Measurements from ENCODE around the gene THYN1. TPM values are rescaled to one million over a fixed set of nuclear protein-coding genes. Genes with fewer than 3 reads are reported as not detected.
"Not testable (repeated sequence)": the region's sequence is repeated elsewhere in the genome, so short reads cannot be mapped to it uniquely, and the experiment has no call there.

The THYN1 gene
- total RNA-seq: 10 to 100 TPM; 45.7 to 97.0 (median 70.3) TPM

GRCh38 chr11:134253188-134253993, at the start of gene THYN1, which contains the start of gene ACAD8:
THYN1 (minus strand) TSS chr11:134253352; CDS start chr11:134252882, 470 bp downstream.
ACAD8 (plus strand) TSS chr11:134253568; CDS start chr11:134253601, 33 bp downstream.
- peak; percentile 97 to 99 (median 99) for ATAC-seq (replicated peaks in 6 of 8)
- H3K27ac ChIP-seq: peak within 1 kb of the TSS in 1 of 2 donors; percentile 40
- in situ Hi-C loops (cut with MboI; ENCODE audit: low pct_unique_long_range_greater_than_20kb in 2 of 9, low sequenced_read_pairs in 9 of 9, unreplicated experiment in 9 of 9): no loop called here
- H3K4me1 ChIP-seq (replicated peaks in 1 of 2): peaks cover 7 to 17% of the 10 kb centered on the region in 2 donors
- 0% methylated on average over 4 to 6 of the region's 70 CpGs; no CpG with 5 or more reads in 6 of the 10 experiments for whole genome bisulfite sequencing, 10 experiments
- H3K4me3 ChIP-seq: peak within 1 kb of the TSS; percentile 70 to 91 (median 83)

- Histone ChIP-seq H3K4me1 (replicated peaks in 1 of 2) (peaks cover 7 to 11% of the 10 kb centered on the region in 2 donors), H3K27ac (no peak overlapping the region), H3K4me3 (no peak overlapping the region)
- ATAC-seq (replicated peaks in 6 of 8): no peak
- in situ Hi-C loops (cut with MboI; ENCODE audit: low pct_unique_long_range_greater_than_20kb in 2 of 9, low sequenced_read_pairs in 9 of 9, unreplicated experiment in 9 of 9): no loop called here
- 35 to 93% (median 82%) methylated on average over 2 to 9 of the region's 9 CpGs for WGBS, 10 experiments
Observed at GRCh38 chr11:134294664-134295063, 41.5 kb upstream of the THYN1 start.

- in situ Hi-C loops (cut with MboI; ENCODE audit: low pct_unique_long_range_greater_than_20kb in 2 of 9, low sequenced_read_pairs in 9 of 9, unreplicated experiment in 9 of 9): no loop called here
Observed at GRCh38 chr11:134293119-134294113, 40.3 kb upstream of the THYN1 start.

GRCh38 chr11:134292661-134293060, 39.5 kb upstream of the THYN1 start:
- H3K4me3 ChIP-seq: no peak overlapping the region
- in situ Hi-C loops (cut with MboI; ENCODE audit: low pct_unique_long_range_greater_than_20kb in 2 of 9, low sequenced_read_pairs in 9 of 9, unreplicated experiment in 9 of 9): no loop called here
- WGBS, 10 experiments: 35 to 90% (median 82%) methylated on average over 2 to 5 of the region's 15 CpGs; no CpG with 5 or more reads in 7 of the 10 experiments
- ATAC-seq (replicated peaks in 6 of 8): no peak
- no peak overlapping the region for H3K27ac ChIP-seq
- H3K4me1 ChIP-seq (replicated peaks in 1 of 2): peaks cover 12 to 16% of the 10 kb centered on the region in 2 donors

More at GRCh38 chr11:134293119-134294113, 40.3 kb upstream of the THYN1 start:
- ATAC-seq (replicated peaks in 6 of 8): no peak
- Histone ChIP-seq H3K4me1 (replicated peaks in 1 of 2) (peaks cover 12 to 16% of the 10 kb centered on the region in 2 donors), H3K27ac (no peak overlapping the region), H3K4me3 (no peak overlapping the region)
- WGBS, 10 experiments: 0 to 100% (median 49%) methylated on average over 1 to 10 of the region's 20 CpGs; no CpG with 5 or more reads in 3 of the 10 experiments

- in situ Hi-C loops (cut with MboI; ENCODE audit: low pct_unique_long_range_greater_than_20kb in 2 of 9, low sequenced_read_pairs in 9 of 9, unreplicated experiment in 9 of 9): no loop called here
- no peak for ATAC-seq (replicated peaks in 6 of 8)
- H3K4me1 ChIP-seq (replicated peaks in 1 of 2): peaks cover 12 to 16% of the 10 kb centered on the region in 2 donors
- no peak overlapping the region for H3K27ac ChIP-seq
- H3K4me3 ChIP-seq: no peak overlapping the region
- 0 to 100% (median 77%) methylated on average over 2 to 5 of the region's 6 CpGs; no CpG with 5 or more reads in 2 of the 10 experiments for WGBS, 10 experiments
Observed at GRCh38 chr11:134291196-134291595, 38.0 kb upstream of the THYN1 start.

GRCh38 chr11:134290646-134291045, 37.5 kb upstream of the THYN1 start:
- H3K27ac ChIP-seq: no peak overlapping the region
- ATAC-seq (replicated peaks in 6 of 8): no peak
- in situ Hi-C loops (cut with MboI; ENCODE audit: low pct_unique_long_range_greater_than_20kb in 2 of 9, low sequenced_read_pairs in 9 of 9, unreplicated experiment in 9 of 9): no loop called here
- WGBS, 10 experiments: 3 to 100% (median 71%) methylated on average over 1 to 5 of the region's 7 CpGs; no CpG with 5 or more reads in 2 of the 10 experiments
- H3K4me1 ChIP-seq (replicated peaks in 1 of 2): peaks cover 12 to 16% of the 10 kb centered on the region in 2 donors
- no peak overlapping the region for H3K4me3 ChIP-seq

- ATAC-seq (replicated peaks in 6 of 8): peak; percentile 63 to 99 (median 97)
- Histone ChIP-seq H3K4me3 (no peak overlapping the region), H3K27ac (no peak overlapping the region), H3K4me1 (replicated peaks in 1 of 2) (peaks cover 12 to 16% of the 10 kb centered on the region in 2 donors)
- in situ Hi-C loops (cut with MboI; ENCODE audit: low pct_unique_long_range_greater_than_20kb in 2 of 9, low sequenced_read_pairs in 9 of 9, unreplicated experiment in 9 of 9): no loop called here
- 0 to 17% (median 9%) methylated on average over 1 to 4 of the region's 12 CpGs; no CpG with 5 or more reads in 7 of the 10 experiments for WGBS, 10 experiments
Observed at GRCh38 chr11:134289789-134290188, 36.6 kb upstream of the THYN1 start.

GRCh38 chr11:134289167-134289566, 36.0 kb upstream of the THYN1 start:
- no peak for ATAC-seq (replicated peaks in 6 of 8)
- in situ Hi-C loops (cut with MboI; ENCODE audit: low pct_unique_long_range_greater_than_20kb in 2 of 9, low sequenced_read_pairs in 9 of 9, unreplicated experiment in 9 of 9): no loop called here
- H3K4me1 ChIP-seq (replicated peaks in 1 of 2): peaks cover 12 to 16% of the 10 kb centered on the region in 2 donors
- WGBS, 10 experiments: 66 to 100% (median 79%) methylated on average over 1 to 4 of the region's 4 CpGs; no CpG with 5 or more reads in 4 of the 10 experiments
- no peak overlapping the region for H3K4me3 ChIP-seq
- no peak overlapping the region for H3K27ac ChIP-seq

- no peak overlapping the region for H3K27ac ChIP-seq
- 70 to 100% (median 84%) methylated on average over 1 to 9 of the region's 13 CpGs; no CpG with 5 or more reads in 2 of the 10 experiments for WGBS, 10 experiments
- in situ Hi-C loops (cut with MboI; ENCODE audit: low pct_unique_long_range_greater_than_20kb in 2 of 9, low sequenced_read_pairs in 9 of 9, unreplicated experiment in 9 of 9): no loop called here
- ATAC-seq (replicated peaks in 6 of 8): no peak
- H3K4me3 ChIP-seq: no peak overlapping the region
- H3K4me1 ChIP-seq (replicated peaks in 1 of 2): peaks cover 12 to 16% of the 10 kb centered on the region in 2 donors
Observed at GRCh38 chr11:134288486-134288885, 35.3 kb upstream of the THYN1 start.

- 39 to 100% (median 67%) methylated on average over 2 to 8 of the region's 12 CpGs; no CpG with 5 or more reads in 2 of the 10 experiments for WGBS, 10 experiments
Observed at GRCh38 chr11:134287561-134287960, 34.4 kb upstream of the THYN1 start.

GRCh38 chr11:134284349-134284748, 31.2 kb upstream of the THYN1 start:
- WGBS, 10 experiments: 40 to 100% (median 79%) methylated on average over 1 to 5 of the region's 5 CpGs

More at GRCh38 chr11:134287561-134287960, 34.4 kb upstream of the THYN1 start:
- no peak overlapping the region for H3K4me3 ChIP-seq
- no peak for ATAC-seq (replicated peaks in 6 of 8)
- H3K27ac ChIP-seq: no peak overlapping the region
- in situ Hi-C loops (cut with MboI; ENCODE audit: low pct_unique_long_range_greater_than_20kb in 2 of 9, low sequenced_read_pairs in 9 of 9, unreplicated experiment in 9 of 9): no loop called here
- peaks cover 12 to 16% of the 10 kb centered on the region in 2 donors for H3K4me1 ChIP-seq (replicated peaks in 1 of 2)

GRCh38 chr11:134283461-134284230, 30.5 kb upstream of the THYN1 start:
- 27 to 100% (median 85%) methylated on average over 1 to 11 of the region's 16 CpGs; no CpG with 5 or more reads in 4 of the 10 experiments for WGBS, 10 experiments
- Histone ChIP-seq H3K4me1 (replicated peaks in 1 of 2) (no peaks in the 10 kb centered on the region), H3K4me3 (no peak overlapping the region), H3K27ac (no peak overlapping the region)
- in situ Hi-C loops (cut with MboI; ENCODE audit: low pct_unique_long_range_greater_than_20kb in 2 of 9, low sequenced_read_pairs in 9 of 9, unreplicated experiment in 9 of 9): no loop called here
- ATAC-seq (replicated peaks in 6 of 8): no peak

More at GRCh38 chr11:134284349-134284748, 31.2 kb upstream of the THYN1 start:
- in situ Hi-C loops (cut with MboI; ENCODE audit: low pct_unique_long_range_greater_than_20kb in 2 of 9, low sequenced_read_pairs in 9 of 9, unreplicated experiment in 9 of 9); H3K27ac ChIP-seq; ATAC-seq (replicated peaks in 6 of 8); H3K4me1 ChIP-seq (replicated peaks in 1 of 2); H3K4me3 ChIP-seq: not testable (repeated sequence)

All from motor neuron (in vitro differentiated cells).